Skeletal muscle tissue (tissue), 4 donors: ENCODE measurements around the gene VILL. TPM values are rescaled to one million over a fixed set of nuclear protein-coding genes. Genes with fewer than 3 reads are reported as not detected.

ENCODE experiments used
- H3K27ac ChIP-seq: one replicate; pipeline ENCODE4 v1.7.0; 2013; ENCODE audit warnings: mild to moderate bottlenecking, low read depth, low read length, inconsistent platforms
- H3K27me3 ChIP-seq, 3 donors: one replicate each; pipeline ENCODE4 v1.7.0; 2013; ENCODE audit warnings: low read length in 3 of 3; ENCODE audit not compliant: control insufficient read depth in 3 of 3, insufficient read depth in 3 of 3
- H3K36me3 ChIP-seq, 3 donors: one replicate each; pipeline ENCODE4 v1.7.0; 2013; ENCODE audit warnings: low read length in 3 of 3; ENCODE audit not compliant: control insufficient read depth in 3 of 3, insufficient read depth in 3 of 3
- H3K4me1 ChIP-seq, 3 donors: one replicate each; pipeline ENCODE4 v1.7.0; 2013; ENCODE audit warnings: low read length in 3 of 3, mild to moderate bottlenecking in 3 of 3; ENCODE audit not compliant: control insufficient read depth in 3 of 3, insufficient read depth in 3 of 3
- H3K4me3 ChIP-seq, 3 donors: one replicate each; pipeline ENCODE4 v1.7.0; 2013; ENCODE audit warnings: low read length in 3 of 3
- H3K9ac ChIP-seq, 3 donors: one replicate each; pipeline ENCODE4 v1.7.0; 2013; ENCODE audit warnings: low read length in 3 of 3, mild to moderate bottlenecking in 3 of 3, moderate library complexity in 2 of 3, low read depth in 1 of 3
- H3K9me3 ChIP-seq, 3 donors: one replicate each; pipeline ENCODE4 v1.7.0; 2013; ENCODE audit warnings: low read length in 3 of 3; ENCODE audit not compliant: control insufficient read depth in 3 of 3
- total RNA-seq: library from RNA; depleted of rRNA; stranded (reverse); fragments of >200 nt; gene quantifications from one replicate; pipeline ENCODE4 v1.2.3, GENCODE V29; 2014
- donor health status: Osteomylitis.

Gene VILL
- total RNA-seq, 1 donor from 2014 or later = 7.8 TPM

DNA sequence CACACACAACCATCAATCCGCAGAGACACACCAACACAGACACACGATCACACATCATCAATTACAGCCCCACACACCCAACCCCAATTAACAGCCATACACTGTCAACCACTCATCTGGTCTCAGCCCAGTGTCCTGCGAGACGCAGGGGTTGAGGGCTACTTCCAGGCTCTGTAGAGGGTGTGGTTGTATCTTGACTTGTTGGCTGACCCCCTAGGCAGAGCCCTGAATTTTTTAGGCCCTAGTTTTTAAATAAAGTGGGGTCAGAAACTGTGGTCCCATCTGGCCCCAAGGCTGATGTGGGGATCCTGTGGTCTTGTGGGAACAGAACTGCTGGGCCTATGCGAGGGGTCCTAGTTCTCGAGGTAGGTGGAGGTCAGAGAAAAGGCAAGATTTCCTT lies 9.2 kb downstream of the VILL start:
- peaks cover 11 to 29% (median 22%) of the 10 kb centered on the region in 3 donors for H3K4me1 ChIP-seq
- H3K9ac ChIP-seq = no peak overlapping the region
- H3K9me3 ChIP-seq = no peaks in the 10 kb centered on the region
- no peaks in the 10 kb centered on the region for H3K27me3 ChIP-seq
- no peak overlapping the region for H3K27ac ChIP-seq
- H3K4me3 ChIP-seq = no peak overlapping the region
- peaks cover 2 to 6% (median 4%) of the 10 kb centered on the region in 3 donors for H3K36me3 ChIP-seq

DNA sequence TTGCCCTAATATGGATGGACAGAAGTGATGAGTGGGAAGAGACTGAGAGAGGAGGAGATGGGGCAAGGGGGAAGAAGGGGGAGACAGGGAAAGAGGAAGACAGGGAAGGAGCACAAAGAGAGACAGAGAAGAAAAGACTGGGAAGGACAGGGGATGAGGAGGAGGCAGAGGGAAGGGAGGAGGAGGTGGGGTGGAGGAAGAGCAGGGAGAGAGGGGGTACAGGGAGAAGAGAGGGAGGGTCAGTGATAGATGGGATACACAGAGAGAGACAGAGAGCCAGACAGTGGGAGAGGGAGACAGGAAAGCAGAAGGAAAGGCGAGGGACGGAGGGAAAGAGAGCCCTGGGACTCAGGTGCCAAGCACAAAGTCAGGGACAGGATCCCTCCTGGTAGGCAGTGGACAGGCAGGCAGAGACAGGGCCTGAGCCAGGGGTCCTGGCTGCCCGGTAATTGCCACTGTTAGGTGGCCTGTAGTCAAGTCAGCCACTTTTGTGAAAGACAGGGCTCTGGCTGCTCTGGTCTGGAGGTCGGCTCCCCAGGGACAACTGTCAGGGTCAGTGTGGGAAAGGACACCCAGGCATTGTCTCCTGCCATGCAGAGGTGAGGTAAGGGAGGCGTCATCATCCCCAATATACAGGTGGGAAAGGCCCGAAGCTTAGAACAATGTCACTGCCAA lies 9.8 kb downstream of the VILL start:
- no peaks in the 10 kb centered on the region for H3K27me3 ChIP-seq
- peaks cover 2 to 6% (median 4%) of the 10 kb centered on the region in 3 donors for H3K36me3 ChIP-seq
- peaks cover 11 to 31% (median 24%) of the 10 kb centered on the region in 3 donors for H3K4me1 ChIP-seq
- H3K27ac ChIP-seq = no peak overlapping the region
- no peaks in the 10 kb centered on the region for H3K9me3 ChIP-seq
- peak overlapping the region in 1 of 3 donors; percentile 14 for H3K9ac ChIP-seq
- H3K4me3 ChIP-seq = no peak overlapping the region

- H3K9me3 ChIP-seq = no peaks in the 10 kb centered on the region
Measured at GRCh38 chr3:38000965-38001455, 10.4 kb downstream of the VILL start.

GRCh38 chr3:38001456-38002081 lies 11.0 kb downstream of the VILL start:
- Histone ChIP-seq H3K9me3 (no peaks in the 10 kb centered on the region), H3K36me3 (peaks cover 2 to 8% (median 4%) of the 10 kb centered on the region in 3 donors), H3K27me3 (no peaks in the 10 kb centered on the region), H3K4me1 (peaks cover 11 to 31% (median 24%) of the 10 kb centered on the region in 3 donors), H3K27ac (no peak overlapping the region), H3K9ac (no peak overlapping the region), H3K4me3 (no peak overlapping the region)

More at GRCh38 chr3:38000965-38001455, 10.4 kb downstream of the VILL start:
- no peak overlapping the region for H3K4me3 ChIP-seq
- no peaks in the 10 kb centered on the region for H3K27me3 ChIP-seq
- H3K27ac ChIP-seq = no peak overlapping the region
- peaks cover 11 to 31% (median 24%) of the 10 kb centered on the region in 3 donors for H3K4me1 ChIP-seq
- H3K36me3 ChIP-seq = peaks cover 2 to 8% (median 4%) of the 10 kb centered on the region in 3 donors
- H3K9ac ChIP-seq = peak overlapping the region in 1 of 3 donors; percentile 14

- H3K36me3 ChIP-seq = peaks cover 3 to 10% (median 4%) of the 10 kb centered on the region in 3 donors
- no peak overlapping the region for H3K27ac ChIP-seq
- no peaks in the 10 kb centered on the region for H3K27me3 ChIP-seq
- no peak overlapping the region for H3K4me3 ChIP-seq
- H3K4me1 ChIP-seq = peaks cover 11 to 31% (median 24%) of the 10 kb centered on the region in 3 donors
- H3K9me3 ChIP-seq = no peaks in the 10 kb centered on the region
- no peak overlapping the region for H3K9ac ChIP-seq
Measured at GRCh38 chr3:38002291-38002876, 11.8 kb downstream of the VILL start.

- H3K27me3 ChIP-seq = no peaks in the 10 kb centered on the region
Measured at GRCh38 chr3:38002940-38003339, 12.4 kb downstream of the VILL start.

GRCh38 chr3:38003371-38003816 lies 12.8 kb downstream of the VILL start:
- Histone ChIP-seq H3K9ac (no peak overlapping the region), H3K4me1 (peaks cover 10 to 24% (median 18%) of the 10 kb centered on the region in 3 donors), H3K36me3 (peaks cover 10 to 17% (median 13%) of the 10 kb centered on the region in 3 donors), H3K27ac (no peak overlapping the region), H3K4me3 (no peak overlapping the region), H3K9me3 (no peaks in the 10 kb centered on the region), H3K27me3 (no peaks in the 10 kb centered on the region)

More at GRCh38 chr3:38002940-38003339, 12.4 kb downstream of the VILL start:
- Histone ChIP-seq H3K27ac (no peak overlapping the region), H3K9ac (no peak overlapping the region), H3K36me3 (peaks cover 6 to 16% (median 8%) of the 10 kb centered on the region in 3 donors), H3K4me3 (no peak overlapping the region), H3K9me3 (no peaks in the 10 kb centered on the region), H3K4me1 (peaks cover 11 to 29% (median 23%) of the 10 kb centered on the region in 3 donors)

- Histone ChIP-seq H3K4me3 (no peak overlapping the region), H3K36me3 (peaks cover 10 to 21% (median 15%) of the 10 kb centered on the region in 3 donors), H3K9ac (no peak overlapping the region), H3K27me3 (no peaks in the 10 kb centered on the region), H3K4me1 (peaks cover 7 to 20% (median 15%) of the 10 kb centered on the region in 3 donors), H3K9me3 (no peaks in the 10 kb centered on the region), H3K27ac (no peak overlapping the region)
Measured at GRCh38 chr3:38003817-38004414, 13.3 kb downstream of the VILL start.

- H3K9ac ChIP-seq = peak overlapping the region in 1 of 3 donors; percentile 40
- peak overlapping the region in 2 of 3 donors; percentile 37 to 54 for H3K4me3 ChIP-seq
- H3K27me3 ChIP-seq = no peaks in the 10 kb centered on the region
- no peaks in the 10 kb centered on the region for H3K9me3 ChIP-seq
- no peak overlapping the region for H3K27ac ChIP-seq
- peaks cover 12 to 21% (median 15%) of the 10 kb centered on the region in 3 donors for H3K36me3 ChIP-seq
- H3K4me1 ChIP-seq = peaks cover 7 to 15% (median 12%) of the 10 kb centered on the region in 3 donors
Measured at GRCh38 chr3:38004415-38005075, 14.0 kb downstream of the VILL start.
